HG03108 (cell line): Measurements from ENCODE around the gene FSTL5.

Experiments
- ATAC-seq: cut with Tn5 transposase; IDR thresholded peaks from one replicate; pipeline ENCODE4 v1.9.1; 2021; ENCODE audit warnings: moderate library complexity; ENCODE audit not compliant: unreplicated experiment

FSTL5 gene

DNA sequence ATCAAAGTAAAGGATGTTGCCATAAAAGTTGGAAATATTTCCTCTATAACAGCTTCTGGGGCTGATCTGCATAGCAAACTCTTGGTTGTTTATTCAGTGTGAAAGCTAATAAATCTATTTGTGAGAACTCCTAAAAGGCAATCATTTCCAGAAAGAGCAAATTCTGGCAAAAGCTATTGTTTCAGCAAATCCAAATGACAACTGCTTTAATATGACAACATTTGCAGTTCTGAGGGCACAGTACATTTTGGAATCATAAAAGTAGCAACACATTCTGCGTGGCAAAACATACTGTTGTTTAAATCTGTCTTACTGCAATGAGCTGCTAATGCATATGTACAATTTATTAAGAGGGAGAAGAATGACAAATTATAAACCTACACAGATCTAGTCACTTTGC is 818.1 kb downstream of the FSTL5 start:
- no peak for ATAC-seq

DNA sequence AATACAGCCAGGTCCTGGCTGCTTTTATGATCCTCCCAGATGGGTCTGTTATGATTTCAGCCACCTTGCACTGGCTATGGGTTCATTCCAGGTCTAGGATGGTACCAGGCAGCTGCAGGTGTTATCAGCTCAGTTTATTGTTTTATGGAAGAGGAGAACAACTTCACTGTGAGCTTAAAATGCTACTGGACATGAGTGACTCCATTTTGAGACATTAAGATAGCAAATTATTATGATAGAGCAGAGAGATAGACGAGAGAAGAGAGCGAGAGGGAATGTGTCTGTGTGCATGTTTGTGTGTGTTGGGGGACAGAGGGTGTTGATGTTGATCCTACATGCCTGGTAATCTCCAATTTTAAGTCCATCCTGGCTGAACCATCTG is 820.2 kb downstream of the FSTL5 start:
- ATAC-seq, result no peak

DNA sequence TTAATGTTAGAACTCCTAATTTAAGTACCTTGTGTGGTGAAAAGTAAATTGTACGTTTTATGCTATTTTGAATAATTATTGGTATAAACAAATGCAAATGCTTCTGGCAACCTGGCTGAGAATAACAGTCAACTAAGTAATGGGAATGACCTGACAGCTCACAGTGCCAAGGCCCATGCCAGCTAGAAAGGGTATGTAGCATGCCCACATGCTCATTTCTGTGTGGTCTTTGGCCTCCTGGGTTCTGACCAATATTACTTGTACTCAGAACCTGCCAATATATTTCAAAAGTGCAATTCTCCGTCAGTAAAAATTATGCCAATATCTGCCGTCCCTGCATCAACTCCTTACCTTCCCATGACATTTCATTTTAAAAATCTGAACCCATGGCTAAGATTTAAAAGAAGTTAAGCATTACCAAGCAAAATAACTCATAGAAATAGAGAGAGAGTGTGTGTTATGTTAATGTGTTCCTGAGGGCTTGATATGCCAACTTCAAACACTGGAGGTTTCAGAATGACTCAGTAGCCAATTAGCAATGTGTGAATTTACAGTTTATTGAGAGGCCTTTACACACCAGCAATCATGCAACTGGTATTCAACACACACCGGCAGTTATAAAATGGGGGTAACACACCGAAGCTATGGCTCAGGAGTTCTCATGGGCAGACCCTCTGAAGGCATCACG is 820.8 kb downstream of the FSTL5 start:
- no peak for ATAC-seq

DNA sequence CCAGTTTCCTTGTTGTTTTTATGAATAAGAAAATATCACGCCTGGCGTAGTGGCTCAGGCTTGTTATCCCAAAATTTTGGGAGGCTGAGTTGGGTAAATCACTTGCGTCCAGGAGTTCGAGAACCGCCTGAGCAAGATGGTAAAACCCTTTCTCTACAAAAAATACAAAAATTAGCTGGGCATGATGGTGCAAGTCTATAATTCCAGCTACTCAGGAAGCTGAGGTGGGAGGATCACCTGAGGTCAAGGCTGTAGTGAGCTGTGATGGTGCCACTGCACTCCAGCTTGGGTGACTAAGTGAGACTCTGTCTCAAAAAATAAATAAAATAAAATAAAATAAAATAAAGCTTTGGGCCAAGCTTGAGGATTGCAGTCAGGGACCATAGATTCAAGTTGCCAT is 827.2 kb downstream of the FSTL5 start:
- ATAC-seq, result no peak

DNA sequence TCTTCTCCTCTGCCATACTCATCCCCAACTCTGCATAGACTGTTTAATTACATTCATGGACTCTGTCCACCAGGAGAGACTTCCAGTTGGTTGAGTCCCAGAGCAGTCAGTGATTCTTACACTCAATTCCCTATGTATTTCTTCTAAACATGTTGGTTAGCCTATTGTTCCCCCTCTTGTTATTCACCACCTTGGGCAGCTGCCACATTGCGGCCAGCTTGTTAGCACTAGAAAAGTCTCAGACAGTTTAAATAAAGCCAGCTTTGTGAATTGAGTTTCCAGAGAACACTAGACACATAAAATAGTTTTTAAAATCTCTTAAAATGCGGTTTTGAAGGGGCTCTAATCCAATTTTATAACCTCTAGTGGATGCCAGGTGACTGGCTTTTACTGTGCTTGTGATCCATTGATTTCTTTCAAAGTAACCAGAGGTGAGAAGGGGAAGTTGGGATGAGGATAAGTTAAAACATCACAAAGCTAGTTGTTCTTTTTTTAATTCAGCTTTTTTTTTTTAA is 827.7 kb downstream of the FSTL5 start:
- no peak for ATAC-seq
